HK-2 (cell line): ENCODE results near the gene IGFL2.
"Not testable (repeated sequence)": the region's sequence is repeated elsewhere in the genome, so short reads cannot be mapped to it uniquely, and the experiment has no call there.

Experiments used
- DNase-seq: peaks from one replicate; pipeline ENCODE4 v3.0.0-alpha.2; 2018; ENCODE audit not compliant: unreplicated experiment

IGFL2 gene

GRCh38 chr19:46147791-46148288 is at the start of gene IGFL2:
TSS of gene IGFL2 (plus strand) at chr19:46148238. CDS start at chr19:46148279, 41 bp downstream.
- no peak for DNase-seq

- no peak for DNase-seq
Measured at GRCh38 chr19:46100344-46100743, 47.7 kb upstream of the IGFL2 start.

- DNase-seq: no peak
Measured at GRCh38 chr19:46101293-46101692, 46.7 kb upstream of the IGFL2 start.

- not testable (repeated sequence) for DNase-seq
Measured at GRCh38 chr19:46102333-46102732, 45.7 kb upstream of the IGFL2 start.

- DNase-seq: no peak
Measured at GRCh38 chr19:46107371-46107770, 40.7 kb upstream of the IGFL2 start.

- DNase-seq: no peak
Measured at GRCh38 chr19:46109876-46110275, 38.2 kb upstream of the IGFL2 start.

- no peak for DNase-seq
Measured at GRCh38 chr19:46111376-46111775, 36.7 kb upstream of the IGFL2 start.

GRCh38 chr19:46112527-46112926 is 35.5 kb upstream of the IGFL2 start:
- DNase-seq: no peak

- no peak for DNase-seq
Measured at GRCh38 chr19:46113726-46114125, 34.3 kb upstream of the IGFL2 start.

GRCh38 chr19:46115396-46116106 is 32.5 kb upstream of the IGFL2 start:
- DNase-seq: peak; percentile 15

GRCh38 chr19:46116121-46116520 is 31.9 kb upstream of the IGFL2 start:
- no peak for DNase-seq

GRCh38 chr19:46118136-46118535 is 29.9 kb upstream of the IGFL2 start:
- no peak for DNase-seq

GRCh38 chr19:46124638-46125115 is 23.4 kb upstream of the IGFL2 start, which contains the start of gene IGFL3:
TSS of gene IGFL3 (minus strand) at chr19:46124688. CDS start at chr19:46124649, 39 bp downstream.
- DNase-seq: no peak

GRCh38 chr19:46125447-46125846 is 22.6 kb upstream of the IGFL2 start:
- no peak for DNase-seq

GRCh38 chr19:46126086-46126580 is 21.9 kb upstream of the IGFL2 start:
- DNase-seq: no peak

GRCh38 chr19:46131485-46132143 is 16.4 kb upstream of the IGFL2 start:
- no peak for DNase-seq

- DNase-seq: no peak
Measured at GRCh38 chr19:46132508-46133100, 15.4 kb upstream of the IGFL2 start.

GRCh38 chr19:46133101-46133627 is 14.9 kb upstream of the IGFL2 start:
- peak; percentile 21 for DNase-seq

- no peak for DNase-seq
Measured at GRCh38 chr19:46133777-46134241, 14.2 kb upstream of the IGFL2 start.

- DNase-seq: no peak
Measured at GRCh38 chr19:46134527-46134926, 13.5 kb upstream of the IGFL2 start.

GRCh38 chr19:46137915-46138473 is 10.0 kb upstream of the IGFL2 start:
- DNase-seq: no peak

- DNase-seq: no peak
Measured at GRCh38 chr19:46141421-46141820, 6.6 kb upstream of the IGFL2 start.
